GM12878 (cell line): ENCODE data around the gene OVCA2. TPM values are rescaled to one million over a fixed set of nuclear protein-coding genes. Genes with fewer than 3 reads are reported as not detected.

ENCODE experiments used
- HDGF ChIP-seq: fragments of 450-650 bp; IDR thresholded peaks from 2 replicates; pipeline ENCODE4 v1.6.1; 2016; ENCODE audit warnings: antibody characterized with exemption
- MEF2B ChIP-seq: fragments of 450-650 bp; IDR thresholded peaks from 2 replicates; pipeline ENCODE4 v1.6.1; 2018; ENCODE audit warnings: mild to moderate bottlenecking, moderate library complexity; ENCODE audit not compliant: partially characterized antibody, poor library complexity, severe bottlenecking
- MYC ChIP-seq: IDR thresholded peaks from 2 replicates; pipeline ENCODE4 v1.6.1; 2011; ENCODE audit warnings: mild to moderate bottlenecking, low read length, moderate library complexity, inconsistent platforms; ENCODE audit not compliant: insufficient read depth, insufficient replicate concordance, insufficient read length, severe bottlenecking
- POLR2A ChIP-seq: IDR thresholded peaks from 2 replicates; pipeline ENCODE4 v1.6.1; 2011; ENCODE audit warnings: low read depth, mild to moderate bottlenecking, low read length
- YY1 ChIP-seq: IDR thresholded peaks from 2 replicates; pipeline ENCODE4 v1.6.1; 2011; ENCODE audit warnings: low read depth, mild to moderate bottlenecking, low read length
- ZZZ3 ChIP-seq: IDR thresholded peaks from 2 replicates; pipeline ENCODE4 v1.6.1; 2011; ENCODE audit warnings: low read depth; ENCODE audit not compliant: control insufficient read depth, insufficient read length
- polyA plus RNA-seq, 11 experiments: library from polyadenylated mRNA; depleted of rRNA in 4 of 11; unstranded in 6 of 11; stranded (reverse) in 5 of 11; fragments of >200 nt; fragmentation: Nextera tagmentation in 4 of 11; fragmentation: Illumina TruSeq in 1 of 11; extraction: Ambion mirVana in 4 of 11; extraction: Trizol in 1 of 11; gene quantifications; 1 replicate in 1 of 11; 2 replicates in 10 of 11; pipeline versions ENCODE4 v1.2.1 to v1.2.3, GENCODE V29; 2011 to 2016; ENCODE audit warnings: inconsistent platforms in 2 of 11, missing spikeins in 2 of 11, low read depth in 1 of 11
- total RNA-seq, 4 experiments: library from RNA; depleted of rRNA in 3 of 4; stranded (reverse); fragments of >200 nt in 3 of 4; fragmentation: Illumina TruSeq in 1 of 4; extraction: Trizol in 1 of 4; gene quantifications; 2 replicates each; pipeline versions ENCODE4 v1.2.1 to v1.2.3, GENCODE V29; 2013 to 2021
- TF ChIP-seq, protein P1 (sequence below): IDR thresholded peaks from 2 replicates; pipeline ENCODE4 v1.6.1; 2012; ENCODE audit warnings: mild to moderate bottlenecking, low read depth, low read length
- TF ChIP-seq, protein P2 (sequence below): fragments of 150-350 bp; IDR thresholded peaks from 2 replicates; pipeline ENCODE4 v1.6.1; 2016; ENCODE audit warnings: low read depth, low read length
- TF ChIP-seq, protein P3 (sequence below): fragments of 450-650 bp; formaldehyde crosslinking; IDR thresholded peaks from 2 replicates; pipeline ENCODE4 v1.5.0; 2022; ENCODE audit warnings: mild to moderate bottlenecking, missing genetic modification characterization

Gene OVCA2
- total and polyA plus RNA-seq, 10 of the 15 experiments (the other 5 are each of a cell fraction or from before 2014, with no cell fraction given): 6.1 to 75.3 (median 40.7) TPM

DNA sequence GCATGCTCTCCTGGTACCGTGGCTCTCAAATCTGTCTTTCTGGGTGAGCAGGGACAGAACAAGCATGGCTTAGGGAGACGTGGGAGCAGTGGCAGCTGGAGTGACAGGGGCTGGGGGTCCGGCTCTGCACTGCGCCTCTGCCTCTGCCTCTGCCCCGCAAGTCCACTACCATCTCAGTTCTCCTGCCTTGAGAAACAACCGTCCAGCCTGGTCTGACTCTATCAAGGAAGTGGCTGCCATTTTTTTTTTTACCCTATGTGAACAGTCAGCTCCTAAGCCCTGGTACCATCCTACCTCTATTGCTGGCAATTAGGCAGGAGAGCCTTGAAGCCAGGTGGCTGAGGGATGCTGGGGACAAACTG lies 29.2 kb downstream of the OVCA2 start (continued):
- TF ChIP-seq, protein P1, sequence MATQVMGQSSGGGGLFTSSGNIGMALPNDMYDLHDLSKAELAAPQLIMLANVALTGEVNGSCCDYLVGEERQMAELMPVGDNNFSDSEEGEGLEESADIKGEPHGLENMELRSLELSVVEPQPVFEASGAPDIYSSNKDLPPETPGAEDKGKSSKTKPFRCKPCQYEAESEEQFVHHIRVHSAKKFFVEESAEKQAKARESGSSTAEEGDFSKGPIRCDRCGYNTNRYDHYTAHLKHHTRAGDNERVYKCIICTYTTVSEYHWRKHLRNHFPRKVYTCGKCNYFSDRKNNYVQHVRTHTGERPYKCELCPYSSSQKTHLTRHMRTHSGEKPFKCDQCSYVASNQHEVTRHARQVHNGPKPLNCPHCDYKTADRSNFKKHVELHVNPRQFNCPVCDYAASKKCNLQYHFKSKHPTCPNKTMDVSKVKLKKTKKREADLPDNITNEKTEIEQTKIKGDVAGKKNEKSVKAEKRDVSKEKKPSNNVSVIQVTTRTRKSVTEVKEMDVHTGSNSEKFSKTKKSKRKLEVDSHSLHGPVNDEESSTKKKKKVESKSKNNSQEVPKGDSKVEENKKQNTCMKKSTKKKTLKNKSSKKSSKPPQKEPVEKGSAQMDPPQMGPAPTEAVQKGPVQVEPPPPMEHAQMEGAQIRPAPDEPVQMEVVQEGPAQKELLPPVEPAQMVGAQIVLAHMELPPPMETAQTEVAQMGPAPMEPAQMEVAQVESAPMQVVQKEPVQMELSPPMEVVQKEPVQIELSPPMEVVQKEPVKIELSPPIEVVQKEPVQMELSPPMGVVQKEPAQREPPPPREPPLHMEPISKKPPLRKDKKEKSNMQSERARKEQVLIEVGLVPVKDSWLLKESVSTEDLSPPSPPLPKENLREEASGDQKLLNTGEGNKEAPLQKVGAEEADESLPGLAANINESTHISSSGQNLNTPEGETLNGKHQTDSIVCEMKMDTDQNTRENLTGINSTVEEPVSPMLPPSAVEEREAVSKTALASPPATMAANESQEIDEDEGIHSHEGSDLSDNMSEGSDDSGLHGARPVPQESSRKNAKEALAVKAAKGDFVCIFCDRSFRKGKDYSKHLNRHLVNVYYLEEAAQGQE: no peak
- no peak for TF ChIP-seq MEF2B
- no peak for TF ChIP-seq ZZZ3
- peak; percentile 4; the same call in 1 of the 2 replicates for TF ChIP-seq POLR2A
- 0 out of 2 replicates have a peak, but pooled peaks have one; percentile 34 for TF ChIP-seq HDGF
- peak; percentile 63; the same call in 1 of the 2 replicates for TF ChIP-seq YY1
- TF ChIP-seq, protein P2, sequence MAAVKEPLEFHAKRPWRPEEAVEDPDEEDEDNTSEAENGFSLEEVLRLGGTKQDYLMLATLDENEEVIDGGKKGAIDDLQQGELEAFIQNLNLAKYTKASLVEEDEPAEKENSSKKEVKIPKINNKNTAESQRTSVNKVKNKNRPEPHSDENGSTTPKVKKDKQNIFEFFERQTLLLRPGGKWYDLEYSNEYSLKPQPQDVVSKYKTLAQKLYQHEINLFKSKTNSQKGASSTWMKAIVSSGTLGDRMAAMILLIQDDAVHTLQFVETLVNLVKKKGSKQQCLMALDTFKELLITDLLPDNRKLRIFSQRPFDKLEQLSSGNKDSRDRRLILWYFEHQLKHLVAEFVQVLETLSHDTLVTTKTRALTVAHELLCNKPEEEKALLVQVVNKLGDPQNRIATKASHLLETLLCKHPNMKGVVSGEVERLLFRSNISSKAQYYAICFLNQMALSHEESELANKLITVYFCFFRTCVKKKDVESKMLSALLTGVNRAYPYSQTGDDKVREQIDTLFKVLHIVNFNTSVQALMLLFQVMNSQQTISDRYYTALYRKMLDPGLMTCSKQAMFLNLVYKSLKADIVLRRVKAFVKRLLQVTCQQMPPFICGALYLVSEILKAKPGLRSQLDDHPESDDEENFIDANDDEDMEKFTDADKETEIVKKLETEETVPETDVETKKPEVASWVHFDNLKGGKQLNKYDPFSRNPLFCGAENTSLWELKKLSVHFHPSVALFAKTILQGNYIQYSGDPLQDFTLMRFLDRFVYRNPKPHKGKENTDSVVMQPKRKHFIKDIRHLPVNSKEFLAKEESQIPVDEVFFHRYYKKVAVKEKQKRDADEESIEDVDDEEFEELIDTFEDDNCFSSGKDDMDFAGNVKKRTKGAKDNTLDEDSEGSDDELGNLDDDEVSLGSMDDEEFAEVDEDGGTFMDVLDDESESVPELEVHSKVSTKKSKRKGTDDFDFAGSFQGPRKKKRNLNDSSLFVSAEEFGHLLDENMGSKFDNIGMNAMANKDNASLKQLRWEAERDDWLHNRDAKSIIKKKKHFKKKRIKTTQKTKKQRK: no peak
- peak; percentile 40 for TF ChIP-seq MYC
- TF ChIP-seq, protein P3, sequence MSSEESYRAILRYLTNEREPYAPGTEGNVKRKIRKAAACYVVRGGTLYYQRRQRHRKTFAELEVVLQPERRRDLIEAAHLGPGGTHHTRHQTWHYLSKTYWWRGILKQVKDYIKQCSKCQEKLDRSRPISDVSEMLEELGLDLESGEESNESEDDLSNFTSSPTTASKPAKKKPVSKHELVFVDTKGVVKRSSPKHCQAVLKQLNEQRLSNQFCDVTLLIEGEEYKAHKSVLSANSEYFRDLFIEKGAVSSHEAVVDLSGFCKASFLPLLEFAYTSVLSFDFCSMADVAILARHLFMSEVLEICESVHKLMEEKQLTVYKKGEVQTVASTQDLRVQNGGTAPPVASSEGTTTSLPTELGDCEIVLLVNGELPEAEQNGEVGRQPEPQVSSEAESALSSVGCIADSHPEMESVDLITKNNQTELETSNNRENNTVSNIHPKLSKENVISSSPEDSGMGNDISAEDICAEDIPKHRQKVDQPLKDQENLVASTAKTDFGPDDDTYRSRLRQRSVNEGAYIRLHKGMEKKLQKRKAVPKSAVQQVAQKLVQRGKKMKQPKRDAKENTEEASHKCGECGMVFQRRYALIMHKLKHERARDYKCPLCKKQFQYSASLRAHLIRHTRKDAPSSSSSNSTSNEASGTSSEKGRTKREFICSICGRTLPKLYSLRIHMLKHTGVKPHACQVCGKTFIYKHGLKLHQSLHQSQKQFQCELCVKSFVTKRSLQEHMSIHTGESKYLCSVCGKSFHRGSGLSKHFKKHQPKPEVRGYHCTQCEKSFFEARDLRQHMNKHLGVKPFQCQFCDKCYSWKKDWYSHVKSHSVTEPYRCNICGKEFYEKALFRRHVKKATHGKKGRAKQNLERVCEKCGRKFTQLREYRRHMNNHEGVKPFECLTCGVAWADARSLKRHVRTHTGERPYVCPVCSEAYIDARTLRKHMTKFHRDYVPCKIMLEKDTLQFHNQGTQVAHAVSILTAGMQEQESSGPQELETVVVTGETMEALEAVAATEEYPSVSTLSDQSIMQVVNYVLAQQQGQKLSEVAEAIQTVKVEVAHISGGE (CRISPR knock-in tag): no peak
